A204.1 (cell line): ENCODE data around the gene ABHD16B.
A peak's percentile ranks its signal among the peaks of the same experiment; 100 is the strongest.

Experiments used
- FAIRE-seq: peaks from 2 replicates; lab custom pipeline; 2012; peaks lifted over from hg19 to GRCh38; lab: Jason Lieb, UNC

The ABHD16B gene

GRCh38 chr20:63861365-63861934 lies at the start of gene ABHD16B:
Gene ABHD16B, plus strand, starts transcription at chr20:63861498. Its CDS starts 43 bp downstream, at chr20:63861541.
- no peak for FAIRE-seq

- no peak for FAIRE-seq
These were observed 46.2 kb upstream of the ABHD16B start for GRCh38 chr20:63814891-63815614.

GRCh38 chr20:63815615-63816253 lies 45.6 kb upstream of the ABHD16B start:
- FAIRE-seq = no peak

GRCh38 chr20:63819224-63819921 lies 41.9 kb upstream of the ABHD16B start:
- peak; percentile 19 for FAIRE-seq

GRCh38 chr20:63821811-63822210 lies 39.5 kb upstream of the ABHD16B start:
- no peak for FAIRE-seq

- no peak for FAIRE-seq
These were observed 39.0 kb upstream of the ABHD16B start for GRCh38 chr20:63822276-63822696.

- FAIRE-seq = no peak
These were observed 37.5 kb upstream of the ABHD16B start for GRCh38 chr20:63823691-63824311.

GRCh38 chr20:63825331-63826118 lies 35.8 kb upstream of the ABHD16B start:
- FAIRE-seq = no peak

- FAIRE-seq = no peak
These were observed 34.5 kb upstream of the ABHD16B start for GRCh38 chr20:63826753-63827152.

GRCh38 chr20:63828124-63828523 lies 33.2 kb upstream of the ABHD16B start:
- no peak for FAIRE-seq

- FAIRE-seq = no peak
These were observed 32.8 kb upstream of the ABHD16B start for GRCh38 chr20:63828545-63828944.

- no peak for FAIRE-seq
These were observed 32.3 kb upstream of the ABHD16B start for GRCh38 chr20:63828951-63829350.

GRCh38 chr20:63829603-63829944 lies 31.7 kb upstream of the ABHD16B start:
- no peak for FAIRE-seq

GRCh38 chr20:63829945-63830835 lies 31.1 kb upstream of the ABHD16B start:
- no peak for FAIRE-seq

- no peak for FAIRE-seq
These were observed 30.3 kb upstream of the ABHD16B start, which contains the start of gene ZBTB46 for GRCh38 chr20:63830841-63831588. Gene ZBTB46, minus strand, starts transcription at chr20:63831264. Its CDS starts 40,507 bp downstream, at chr20:63790757.

- FAIRE-seq = no peak
These were observed 29.7 kb upstream of the ABHD16B start for GRCh38 chr20:63831646-63831992.

- FAIRE-seq = no peak
These were observed 29.2 kb upstream of the ABHD16B start for GRCh38 chr20:63831993-63832686.

GRCh38 chr20:63833776-63834490 lies 27.4 kb upstream of the ABHD16B start:
- no peak for FAIRE-seq

- no peak for FAIRE-seq
These were observed 26.8 kb upstream of the ABHD16B start for GRCh38 chr20:63834491-63834880.
